DND-41 (cell line): Measurements from ENCODE around the gene TOGARAM2.

Experiments used
- ATAC-seq: fragments of 200-7000 bp; cut with Tn5 transposase; 3 replicates; pipeline ENCODE4 v1.9.1; 2021; ENCODE audit warnings: low read depth; ENCODE audit not compliant: insufficient read depth
- DNase-seq: peaks from one replicate; pipeline ENCODE4 v3.0.0-alpha.2; 2020
- H2AFZ ChIP-seq: 2 replicates; pipeline ENCODE4 v1.6.0; 2012; ENCODE audit warnings: low read depth, low read length
- H3K27ac ChIP-seq: 2 replicates; pipeline ENCODE4 v1.5.1; 2012; ENCODE audit warnings: low read length, inconsistent platforms
- H3K27me3 ChIP-seq: fragments of 200-600 bp; sonication (generic); 2 replicates; pipeline ENCODE4 v1.6.0; 2012; ENCODE audit warnings: low read length, mild to moderate bottlenecking, inconsistent platforms; ENCODE audit not compliant: insufficient read depth, poor library complexity
- H3K36me3 ChIP-seq: 2 replicates; pipeline ENCODE4 v1.5.1; 2012; ENCODE audit warnings: low read length, inconsistent platforms; ENCODE audit not compliant: insufficient read depth
- H3K4me1 ChIP-seq: 2 replicates; pipeline ENCODE4 v1.5.1; 2012; ENCODE audit warnings: mild to moderate bottlenecking, low read length; ENCODE audit not compliant: insufficient read depth
- H3K4me2 ChIP-seq: 2 replicates; pipeline ENCODE4 v1.6.0; 2012; ENCODE audit warnings: mild to moderate bottlenecking, moderate library complexity, low read length, inconsistent platforms; ENCODE audit not compliant: insufficient read depth
- H3K4me3 ChIP-seq, 2 experiments: fragments of 200-600 bp in 1 of 2; shearing (Covaris generic) in 1 of 2; 2 replicates each; pipeline ENCODE4 v1.5.1; 2012 to 2016; ENCODE audit warnings: inconsistent platforms in 2 of 2, low read length in 2 of 2, mild to moderate bottlenecking in 2 of 2, low read depth in 1 of 2, moderate library complexity in 1 of 2
- H3K79me2 ChIP-seq: 2 replicates; pipeline ENCODE4 v1.6.0; 2012; ENCODE audit warnings: low read length, inconsistent platforms; ENCODE audit not compliant: insufficient read depth
- H3K9ac ChIP-seq: 2 replicates; pipeline ENCODE4 v1.6.0; 2012; ENCODE audit warnings: low read depth, mild to moderate bottlenecking, inconsistent platforms, low read length, moderate library complexity
- H3K9me3 ChIP-seq: 2 replicates; pipeline ENCODE4 v1.5.1; 2012; ENCODE audit warnings: low read length, moderate library complexity, mild to moderate bottlenecking, inconsistent platforms; ENCODE audit not compliant: insufficient read depth, severe bottlenecking
- H4K20me1 ChIP-seq: 2 replicates; pipeline ENCODE4 v1.6.0; 2012; ENCODE audit warnings: low read length; ENCODE audit not compliant: insufficient read depth
- CTCF ChIP-seq: IDR thresholded peaks from 2 replicates; pipeline ENCODE4 v1.5.1; 2012; ENCODE audit warnings: borderline replicate concordance, low read length, moderate library complexity, mild to moderate bottlenecking; ENCODE audit not compliant: poor library complexity, severe bottlenecking; ENCODE audit errors: extremely low read depth
- EZH2 ChIP-seq: IDR thresholded peaks from 3 replicates; pipeline ENCODE4 v1.6.1; 2012; ENCODE audit warnings: borderline replicate concordance, low read depth, mild to moderate bottlenecking, moderate library complexity, low read length, inconsistent platforms; ENCODE audit not compliant: severe bottlenecking

The TOGARAM2 gene

GRCh38 chr2:29060441-29060840 lies 79.3 kb downstream of the TOGARAM2 start:
- Histone ChIP-seq H3K4me1 (no peaks in the 10 kb centered on the region), H3K9me3 (no peaks in the 10 kb centered on the region), H3K9ac (no peak overlapping the region), H3K27ac (no peak overlapping the region), H3K4me2 (no peak overlapping the region), H3K79me2 (no peaks in the 10 kb centered on the region), H3K4me3 (no peak overlapping the region), H3K27me3 (no peaks in the 10 kb centered on the region), H4K20me1 (no peaks in the 10 kb centered on the region), H2AFZ (no peak overlapping the region), H3K36me3 (no peaks in the 10 kb centered on the region)
- TF ChIP-seq EZH2 (no peak), CTCF (no peak)
- ATAC-seq (no peak), DNase-seq (no peak)

- DNase-seq: no peak
- ATAC-seq: no peak
- H3K79me2 ChIP-seq: no peaks in the 10 kb centered on the region
- H2AFZ ChIP-seq: no peak overlapping the region
- H3K36me3 ChIP-seq: no peaks in the 10 kb centered on the region
- H4K20me1 ChIP-seq: no peaks in the 10 kb centered on the region
- H3K9ac ChIP-seq: no peak overlapping the region
- no peak overlapping the region for H3K4me2 ChIP-seq
- H3K27me3 ChIP-seq: no peaks in the 10 kb centered on the region
- H3K9me3 ChIP-seq: no peaks in the 10 kb centered on the region
- no peak overlapping the region for H3K27ac ChIP-seq
- H3K4me1 ChIP-seq: no peaks in the 10 kb centered on the region
- no peak for TF ChIP-seq EZH2
- TF ChIP-seq CTCF: no peak
- H3K4me3 ChIP-seq: no peak overlapping the region
These were observed 80.1 kb downstream of the TOGARAM2 start for GRCh38 chr2:29061176-29061575.

GRCh38 chr2:29061616-29062015 lies 80.5 kb downstream of the TOGARAM2 start:
- no peaks in the 10 kb centered on the region for H3K9me3 ChIP-seq
- H3K27me3 ChIP-seq: no peaks in the 10 kb centered on the region
- no peak overlapping the region for H3K4me2 ChIP-seq
- ATAC-seq (no peak), DNase-seq (no peak)
- no peaks in the 10 kb centered on the region for H3K79me2 ChIP-seq
- no peak overlapping the region for H3K4me3 ChIP-seq
- no peak overlapping the region for H2AFZ ChIP-seq
- no peaks in the 10 kb centered on the region for H3K36me3 ChIP-seq
- H3K27ac ChIP-seq: no peak overlapping the region
- H4K20me1 ChIP-seq: no peaks in the 10 kb centered on the region
- TF ChIP-seq CTCF (no peak), EZH2 (no peak)
- H3K4me1 ChIP-seq: no peaks in the 10 kb centered on the region
- H3K9ac ChIP-seq: no peak overlapping the region

- H3K4me2 ChIP-seq: no peak overlapping the region
- ATAC-seq: no peak
These were observed 81.3 kb downstream of the TOGARAM2 start for GRCh38 chr2:29062371-29062770.

More at GRCh38 chr2:29062371-29062770, 81.3 kb downstream of the TOGARAM2 start:
- Histone ChIP-seq H3K27me3 (no peaks in the 10 kb centered on the region), H3K9ac (no peak overlapping the region), H3K79me2 (no peaks in the 10 kb centered on the region), H3K4me1 (no peaks in the 10 kb centered on the region), H3K27ac (no peak overlapping the region), H3K9me3 (no peaks in the 10 kb centered on the region), H3K36me3 (no peaks in the 10 kb centered on the region), H3K4me3 (no peak overlapping the region), H4K20me1 (no peaks in the 10 kb centered on the region), H2AFZ (no peak overlapping the region)
- TF ChIP-seq EZH2 (no peak), CTCF (no peak)
- no peak for DNase-seq
